Tibial nerve (tissue), 4 donors: Measurements from ENCODE around the gene GNB3. TPM values are rescaled to one million over a fixed set of nuclear protein-coding genes. Genes with fewer than 3 reads are reported as not detected.

Experiments
- DNase-seq, 2 donors: peaks; one replicate each; pipeline ENCODE4 v3.0.0-alpha.2; 2019; ENCODE audit warnings: low spot score in 2 of 2
- H3K27ac ChIP-seq, 4 donors: fragments of 200-600 bp; sonication (generic) in 3 of 4; one replicate each; pipeline ENCODE4 v1.5.1; 2017 to 2019; ENCODE audit warnings: mild to moderate bottlenecking in 1 of 4
- H3K27me3 ChIP-seq, 2 donors: fragments of 200-600 bp; sonication (generic) in 1 of 2; one replicate each; pipeline versions ENCODE4 v1.5.1 to v1.6.0; 2017 to 2019
- H3K36me3 ChIP-seq, 3 donors: fragments of 200-600 bp; sonication (generic); one replicate each; pipeline ENCODE4 v1.5.1; 2018 to 2019
- H3K4me1 ChIP-seq, 4 donors: fragments of 200-600 bp; sonication (generic) in 3 of 4; one replicate each; pipeline ENCODE4 v1.5.1; 2017 to 2019
- H3K4me3 ChIP-seq, 4 donors: fragments of 200-600 bp; sonication (generic) in 3 of 4; one replicate each; pipeline ENCODE4 v1.5.1; 2017 to 2019; ENCODE audit warnings: mild to moderate bottlenecking in 1 of 4, moderate library complexity in 1 of 4
- H3K9me3 ChIP-seq, 4 donors: fragments of 200-600 bp; sonication (generic) in 3 of 4; one replicate each; pipeline ENCODE4 v1.5.1; 2017 to 2019
- EP300 ChIP-seq, 2 donors: sonication (generic); formaldehyde crosslinking; IDR thresholded peaks; one replicate each; pipeline ENCODE4 v1.6.1; 2017; ENCODE audit warnings: antibody characterized with exemption in 2 of 2, mild to moderate bottlenecking in 1 of 2
- POLR2A ChIP-seq, 2 donors: fragments of 450-650 bp; IDR thresholded peaks; one replicate each; pipeline ENCODE4 v1.6.1; 2017; ENCODE audit warnings: antibody characterized with exemption in 2 of 2, mild to moderate bottlenecking in 2 of 2, moderate library complexity in 2 of 2
- WGBS, 2 donors: methylation state at CpG; one replicate each; pipeline ENCODE4 v1.1.5; 2018; 5-methylcytosine and 5-hydroxymethylcytosine counted together
- total RNA-seq, 4 donors: library from RNA; depleted of rRNA; stranded (reverse); fragments of >200 nt; gene quantifications; one replicate each; pipeline ENCODE4 v1.1.0, GENCODE V29; 2016
- TF ChIP-seq, protein P1 (sequence below), 5 experiments: fragments of 200-600 bp in 3 of 5; fragments of 450-650 bp in 2 of 5; sonication (generic) in 3 of 5; IDR thresholded peaks; one replicate each; pipeline ENCODE4 v1.5.1; 2016 to 2019; ENCODE audit warnings: antibody characterized with exemption in 5 of 5, mild to moderate bottlenecking in 3 of 5, moderate library complexity in 2 of 5

The GNB3 gene
- total RNA-seq, 4 donors from 2014 or later = 0.84 to 9.9 (median 5.6) TPM

DNA sequence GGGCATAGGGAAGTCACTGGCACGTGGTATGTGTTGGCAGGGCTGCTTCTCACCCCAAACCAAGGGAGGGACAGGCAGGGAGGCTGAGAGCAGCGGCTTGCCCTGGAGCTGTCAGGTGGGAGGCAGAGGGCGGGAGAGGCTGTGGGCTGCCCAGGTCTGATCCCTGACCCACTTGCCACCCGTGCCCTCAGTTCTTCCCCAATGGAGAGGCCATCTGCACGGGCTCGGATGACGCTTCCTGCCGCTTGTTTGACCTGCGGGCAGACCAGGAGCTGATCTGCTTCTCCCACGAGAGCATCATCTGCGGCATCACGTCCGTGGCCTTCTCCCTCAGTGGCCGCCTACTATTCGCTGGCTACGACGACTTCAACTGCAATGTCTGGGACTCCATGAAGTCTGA, 4.7 kb downstream of the GNB3 start:
- Histone ChIP-seq H3K4me1 (no peaks in the 10 kb centered on the region), H3K4me3 (no peak overlapping the region), H3K27ac (no peak overlapping the region), H3K9me3 (no peaks in the 10 kb centered on the region), H3K36me3 (peaks cover 0 to 87% (median 0%) of the 10 kb centered on the region in 3 donors), H3K27me3 (no peaks in the 10 kb centered on the region)
- TF ChIP-seq, protein P1, sequence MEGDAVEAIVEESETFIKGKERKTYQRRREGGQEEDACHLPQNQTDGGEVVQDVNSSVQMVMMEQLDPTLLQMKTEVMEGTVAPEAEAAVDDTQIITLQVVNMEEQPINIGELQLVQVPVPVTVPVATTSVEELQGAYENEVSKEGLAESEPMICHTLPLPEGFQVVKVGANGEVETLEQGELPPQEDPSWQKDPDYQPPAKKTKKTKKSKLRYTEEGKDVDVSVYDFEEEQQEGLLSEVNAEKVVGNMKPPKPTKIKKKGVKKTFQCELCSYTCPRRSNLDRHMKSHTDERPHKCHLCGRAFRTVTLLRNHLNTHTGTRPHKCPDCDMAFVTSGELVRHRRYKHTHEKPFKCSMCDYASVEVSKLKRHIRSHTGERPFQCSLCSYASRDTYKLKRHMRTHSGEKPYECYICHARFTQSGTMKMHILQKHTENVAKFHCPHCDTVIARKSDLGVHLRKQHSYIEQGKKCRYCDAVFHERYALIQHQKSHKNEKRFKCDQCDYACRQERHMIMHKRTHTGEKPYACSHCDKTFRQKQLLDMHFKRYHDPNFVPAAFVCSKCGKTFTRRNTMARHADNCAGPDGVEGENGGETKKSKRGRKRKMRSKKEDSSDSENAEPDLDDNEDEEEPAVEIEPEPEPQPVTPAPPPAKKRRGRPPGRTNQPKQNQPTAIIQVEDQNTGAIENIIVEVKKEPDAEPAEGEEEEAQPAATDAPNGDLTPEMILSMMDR (IDR thresholded peaks at IDR 0.05) = no peak
- TF ChIP-seq POLR2A (IDR thresholded peaks at IDR 0.05) (no peak), EP300 (IDR thresholded peaks at IDR 0.05) (no peak)
- DNase-seq = no peak
- 87 to 88% methylated on average over 17 of the region's 17 CpGs for WGBS, 2 donors

DNA sequence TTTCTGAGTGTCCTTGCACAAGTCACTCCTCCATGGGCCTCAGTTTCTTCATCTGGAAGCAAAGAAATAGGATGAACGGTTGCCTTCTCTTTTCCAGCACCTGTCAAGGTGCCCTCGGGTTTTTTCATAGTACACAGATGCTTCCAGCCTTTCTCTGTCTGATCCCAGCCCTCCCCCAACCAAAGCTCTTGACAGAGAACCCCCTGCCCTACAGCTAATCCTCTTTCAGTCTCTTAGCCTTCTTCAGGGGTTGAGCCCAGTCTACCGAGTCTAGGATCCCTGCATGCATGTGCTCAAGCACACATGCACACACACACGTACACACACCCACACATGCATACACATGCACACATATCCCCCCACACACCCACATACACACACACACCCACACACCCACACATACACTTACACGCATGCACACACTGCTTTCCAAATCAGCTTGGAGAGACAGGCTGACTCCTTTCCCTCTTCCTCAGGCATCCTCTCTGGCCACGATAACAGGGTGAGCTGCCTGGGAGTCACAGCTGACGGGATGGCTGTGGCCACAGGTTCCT, 5.7 kb downstream of the GNB3 start:
- no peak for TF ChIP-seq POLR2A (IDR thresholded peaks at IDR 0.05)
- no peak for TF ChIP-seq EP300 (IDR thresholded peaks at IDR 0.05)
- TF ChIP-seq, protein P1 (IDR thresholded peaks at IDR 0.05) = no peak

DNA sequence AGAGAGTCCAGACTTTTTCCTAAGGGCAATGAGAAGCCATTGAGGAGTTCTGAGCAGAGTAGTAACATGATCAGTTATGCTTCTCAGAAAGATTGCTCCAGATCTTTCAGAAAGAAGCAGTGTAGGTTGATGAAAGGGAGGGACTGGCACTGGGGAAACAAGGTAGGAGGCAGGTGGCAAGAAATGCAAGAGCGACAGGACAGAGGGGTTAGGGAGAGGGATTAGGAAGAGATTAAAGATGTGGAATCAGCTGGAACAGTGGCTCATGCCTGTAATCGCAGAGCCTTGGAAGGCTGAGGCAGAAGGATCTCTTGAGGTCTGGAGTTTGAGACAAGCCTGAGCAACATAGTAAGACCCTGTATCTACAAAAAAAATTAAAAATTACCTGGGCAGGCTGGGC, 7.0 kb downstream of the GNB3 start:
- 93 to 98% methylated on average over 2 of the region's 2 CpGs for WGBS, 2 donors
- H3K27ac ChIP-seq = no peak overlapping the region
- TF ChIP-seq POLR2A (IDR thresholded peaks at IDR 0.05) = no peak
- TF ChIP-seq, protein P1 (IDR thresholded peaks at IDR 0.05) = no peak
- DNase-seq = no peak
- peaks cover 0 to 8% (median 3%) of the 10 kb centered on the region in 4 donors for H3K4me1 ChIP-seq
- no peaks in the 10 kb centered on the region for H3K9me3 ChIP-seq
- H3K36me3 ChIP-seq = peaks cover 0 to 67% (median 0%) of the 10 kb centered on the region in 3 donors
- H3K4me3 ChIP-seq = no peak overlapping the region
- no peaks in the 10 kb centered on the region for H3K27me3 ChIP-seq

More for the DNA sequence above, 5.7 kb downstream of the GNB3 start:
- H3K9me3 ChIP-seq = no peaks in the 10 kb centered on the region
- no peak overlapping the region for H3K27ac ChIP-seq
- no peak overlapping the region for H3K4me3 ChIP-seq
- no peak for DNase-seq
- H3K36me3 ChIP-seq = peaks cover 0 to 79% (median 0%) of the 10 kb centered on the region in 3 donors
- H3K27me3 ChIP-seq = no peaks in the 10 kb centered on the region
- H3K4me1 ChIP-seq = peaks cover 0 to 7% (median 3%) of the 10 kb centered on the region in 4 donors
- 84 to 85% methylated on average over 7 of the region's 7 CpGs for WGBS, 2 donors

DNA sequence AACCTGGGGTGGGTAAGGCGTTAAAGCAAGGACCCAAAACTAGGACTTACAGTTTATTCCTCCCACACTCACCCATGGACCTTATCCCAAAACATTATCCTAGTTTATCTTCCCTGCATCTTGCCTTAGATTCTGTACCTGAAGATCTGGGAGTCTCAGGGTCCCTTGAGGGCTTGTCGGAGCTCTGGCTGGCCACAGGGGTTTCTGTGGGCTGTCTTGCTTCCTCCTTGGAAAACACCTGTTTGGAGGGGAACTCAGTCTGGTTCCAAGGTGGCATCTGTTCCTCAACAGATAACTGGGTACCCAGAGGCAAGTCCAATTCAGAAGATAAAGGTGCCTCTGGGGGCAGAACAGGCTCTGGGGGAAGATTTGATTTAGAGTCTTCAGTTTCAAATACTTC, 8.7 kb downstream of the GNB3 start:
- H3K27ac ChIP-seq = no peak overlapping the region
- no peak for DNase-seq
- peaks cover 0 to 49% (median 0%) of the 10 kb centered on the region in 3 donors for H3K36me3 ChIP-seq
- 78 to 90% methylated on average over 2 of the region's 2 CpGs for WGBS, 2 donors
- no peak overlapping the region for H3K4me3 ChIP-seq
- H3K9me3 ChIP-seq = no peaks in the 10 kb centered on the region
- TF ChIP-seq EP300 (IDR thresholded peaks at IDR 0.05) = no peak
- TF ChIP-seq, protein P1 (IDR thresholded peaks at IDR 0.05) = no peak
- TF ChIP-seq POLR2A (IDR thresholded peaks at IDR 0.05) = no peak
- H3K27me3 ChIP-seq = no peaks in the 10 kb centered on the region
- H3K4me1 ChIP-seq = peaks cover 0 to 23% (median 14%) of the 10 kb centered on the region in 4 donors

DNA sequence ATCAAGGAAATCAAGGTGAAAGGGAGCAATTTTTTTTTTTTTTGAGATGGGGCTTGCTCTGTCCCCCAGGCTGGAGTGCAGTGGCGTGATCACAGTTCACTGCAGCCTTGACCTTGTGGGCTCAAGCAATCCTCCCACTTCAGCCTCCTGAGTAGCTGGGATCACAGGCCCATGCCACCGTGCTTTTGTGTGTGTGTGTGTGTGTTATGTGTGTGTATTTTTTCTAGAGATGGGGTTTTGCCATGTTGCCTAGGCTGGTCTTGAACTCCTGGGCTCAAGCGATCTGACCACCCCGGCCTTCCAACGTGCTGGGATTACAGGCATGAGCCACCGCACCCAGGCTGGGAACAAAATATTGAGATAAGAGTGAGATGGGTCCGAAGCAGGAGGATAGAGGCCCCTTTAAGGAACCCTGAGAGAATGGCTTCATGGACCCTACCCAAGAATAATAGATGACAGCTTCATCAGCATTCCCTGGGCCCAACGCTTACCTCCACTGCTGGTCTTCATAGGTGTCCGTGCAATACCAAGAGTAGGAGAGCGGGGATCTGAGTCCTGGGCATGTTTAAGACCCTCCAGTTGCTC, 9.3 kb downstream of the GNB3 start:
- no peak overlapping the region for H3K27ac ChIP-seq
- H3K27me3 ChIP-seq = no peaks in the 10 kb centered on the region
- H3K36me3 ChIP-seq = peaks cover 0 to 47% (median 0%) of the 10 kb centered on the region in 3 donors
- no peak overlapping the region for H3K4me3 ChIP-seq
- TF ChIP-seq POLR2A (IDR thresholded peaks at IDR 0.05) = no peak
- TF ChIP-seq EP300 (IDR thresholded peaks at IDR 0.05) = no peak
- TF ChIP-seq, protein P1 (IDR thresholded peaks at IDR 0.05) = no peak
- no peak for DNase-seq
- no peaks in the 10 kb centered on the region for H3K9me3 ChIP-seq
- 73% methylated on average over 7 to 10 of the region's 10 CpGs for WGBS, 2 donors
- H3K4me1 ChIP-seq = peaks cover 0 to 23% (median 14%) of the 10 kb centered on the region in 4 donors
